DMS153 treated with DMSO at 0.1 percent for 48 hours (cell line): ENCODE measurements around the gene KIF6.
"Not testable (repeated sequence)": the region's sequence is repeated elsewhere in the genome, so short reads cannot be mapped to it uniquely, and the experiment has no call there.

Experiments used
- DNase-seq: peaks from one replicate; lab custom pipeline; 2025; ENCODE audit not compliant: unreplicated experiment; lab: John Stamatoyannopoulos, UW

KIF6 gene

DNA sequence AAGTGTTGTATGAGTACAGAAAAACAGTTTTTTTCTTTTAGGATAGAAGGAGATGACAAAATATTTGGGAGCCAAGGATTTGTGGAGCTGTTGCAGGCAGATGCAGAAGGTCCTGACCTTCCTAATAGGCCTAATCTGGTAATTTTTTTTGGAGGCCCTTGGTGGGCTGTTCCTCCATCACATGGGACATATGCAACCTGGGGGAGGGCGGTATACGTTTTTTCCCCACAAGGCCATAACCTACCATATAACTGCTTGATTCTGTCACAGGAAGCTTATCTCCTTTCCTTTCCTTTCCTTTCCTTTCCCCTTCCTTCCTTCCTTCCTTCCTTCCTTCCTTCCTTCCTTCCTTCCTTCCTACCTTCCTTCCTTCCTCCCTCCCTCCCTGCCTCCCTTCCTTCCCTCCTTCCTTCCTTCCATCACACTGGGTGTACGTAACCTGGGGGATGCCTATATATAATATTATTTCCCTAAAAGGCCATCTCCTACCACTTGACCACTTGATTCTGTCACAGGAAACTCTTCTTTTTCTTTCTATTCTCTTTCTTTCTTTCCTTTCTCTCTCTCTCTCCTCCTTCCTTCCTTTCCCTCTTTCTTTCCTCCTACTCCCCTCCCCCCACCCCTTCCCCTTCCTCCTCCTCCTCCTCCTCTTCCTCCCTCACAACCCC, 217.7 kb downstream of the KIF6 start:
- DNase-seq: no peak

DNA sequence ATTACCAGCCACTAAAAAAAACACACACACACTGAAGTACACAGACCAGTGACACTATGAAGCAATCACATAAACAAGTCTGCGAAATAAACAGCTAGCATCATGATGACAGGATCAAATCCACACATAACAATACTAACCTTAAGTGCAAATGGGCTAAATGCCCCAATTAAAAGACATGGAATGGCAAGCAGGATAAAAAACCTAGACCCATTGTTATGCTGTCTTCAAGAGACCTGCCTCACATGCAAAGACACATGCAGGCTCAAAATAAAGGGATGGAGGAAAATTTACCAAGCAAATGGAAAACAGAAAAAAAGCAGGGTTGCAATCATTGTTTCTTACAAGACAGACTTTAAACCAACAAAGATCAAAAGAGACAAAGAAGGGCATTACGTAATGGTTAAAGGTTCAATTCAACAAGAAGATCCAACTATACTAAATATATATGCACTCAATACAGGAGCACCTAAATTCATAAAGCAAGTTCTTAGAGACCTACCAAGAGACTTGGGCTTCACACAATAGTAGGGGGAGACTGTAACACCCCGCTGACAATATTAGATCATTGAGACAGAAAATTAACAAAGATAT, 222.7 kb downstream of the KIF6 start:
- DNase-seq: not testable (repeated sequence)

DNA sequence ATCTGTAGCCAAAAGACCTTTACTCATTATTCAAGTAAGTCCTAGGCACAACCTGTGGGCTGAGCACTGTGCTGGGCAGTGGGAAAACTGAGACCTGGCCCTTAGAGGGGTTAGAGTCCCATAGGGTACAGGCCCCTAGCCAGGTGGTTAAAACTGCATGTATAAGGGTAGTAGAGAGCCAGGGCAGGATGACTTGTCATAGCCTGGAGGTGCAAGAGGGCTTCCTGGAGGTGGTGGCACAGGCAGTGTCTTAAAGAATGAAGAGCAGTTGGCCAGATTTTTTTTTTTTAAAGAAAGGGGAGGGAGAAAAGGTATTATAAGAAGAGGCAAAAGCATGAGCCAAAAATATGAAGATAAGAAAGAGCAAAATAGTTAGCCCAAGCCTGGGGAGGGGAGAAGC, 226.2 kb downstream of the KIF6 start:
- DNase-seq: no peak

DNA sequence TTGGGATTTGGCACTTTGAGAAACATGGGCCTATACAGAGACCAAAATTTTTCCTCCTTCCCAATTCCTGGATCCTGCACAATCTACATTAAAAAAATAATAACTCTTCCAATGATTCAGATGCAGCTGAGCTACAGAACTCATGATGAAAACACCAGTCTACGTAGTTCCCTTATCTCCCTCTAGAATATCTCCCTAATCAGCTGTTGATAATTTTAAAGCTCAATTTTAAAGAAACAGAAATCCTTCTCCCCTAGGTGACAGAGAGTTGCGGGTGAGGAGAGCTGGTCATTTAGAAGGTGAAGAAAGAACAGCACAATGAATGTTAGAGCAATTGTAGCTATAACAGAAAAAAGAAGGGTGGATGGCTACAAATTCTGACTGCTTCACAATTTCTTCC, 227.1 kb downstream of the KIF6 start:
- DNase-seq: no peak

DNA sequence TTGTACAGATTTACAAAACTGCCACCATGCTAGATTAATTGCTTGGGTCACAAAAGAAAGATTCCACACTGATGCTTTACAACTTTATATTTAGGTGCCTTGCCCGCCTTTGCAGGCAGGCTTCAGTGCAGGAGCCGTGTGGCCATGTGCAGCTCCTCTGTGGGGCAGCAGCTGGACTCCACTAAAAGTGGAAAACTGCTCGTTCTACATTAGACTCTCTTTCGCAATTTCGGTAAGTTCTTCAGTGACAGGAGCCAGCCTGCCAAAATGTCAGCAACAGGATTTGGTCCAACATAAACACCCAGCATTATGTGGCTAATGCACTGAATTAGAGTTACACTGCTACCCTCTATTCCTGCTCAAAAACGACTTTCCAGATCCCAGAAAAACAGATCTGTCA, 228.3 kb downstream of the KIF6 start:
- no peak for DNase-seq

DNA sequence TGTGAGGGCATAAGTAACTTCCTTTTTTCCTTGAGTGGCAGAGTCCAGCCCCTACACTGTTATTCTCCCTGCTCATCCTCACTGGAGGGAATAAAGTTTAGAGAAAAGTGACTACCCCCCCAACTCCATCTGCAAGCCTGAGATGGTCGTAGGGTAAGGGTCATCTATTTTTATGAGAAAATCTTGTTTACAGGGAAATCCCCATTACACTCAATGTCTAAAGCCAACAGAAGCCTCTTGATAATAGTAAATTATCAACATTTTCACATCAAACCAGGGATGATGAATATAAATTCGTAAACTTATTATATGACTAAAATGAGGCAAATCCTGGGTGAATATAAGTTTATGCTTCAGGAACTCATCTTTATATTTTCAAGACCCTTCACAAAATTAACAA, 228.8 kb downstream of the KIF6 start:
- no peak for DNase-seq

DNA sequence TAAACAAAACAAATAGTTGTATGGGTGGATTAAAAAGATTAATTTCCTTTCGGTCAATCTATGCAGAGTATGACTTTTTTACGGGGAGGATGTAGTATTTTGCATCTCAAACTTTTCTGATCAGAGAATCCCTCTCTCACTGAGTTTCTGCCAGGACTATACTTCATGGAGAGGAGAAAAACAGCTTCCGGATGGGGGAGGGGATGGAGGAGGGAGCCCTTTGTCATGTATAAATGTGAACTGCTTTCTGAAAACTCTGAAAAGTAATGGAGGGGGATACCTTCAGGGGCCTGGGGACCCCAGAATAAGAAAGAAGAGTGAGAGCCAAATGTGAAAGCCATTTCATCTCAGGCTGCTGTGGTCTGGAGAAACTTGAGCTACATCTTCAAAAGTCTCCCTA, 229.6 kb downstream of the KIF6 start:
- no peak for DNase-seq

DNA sequence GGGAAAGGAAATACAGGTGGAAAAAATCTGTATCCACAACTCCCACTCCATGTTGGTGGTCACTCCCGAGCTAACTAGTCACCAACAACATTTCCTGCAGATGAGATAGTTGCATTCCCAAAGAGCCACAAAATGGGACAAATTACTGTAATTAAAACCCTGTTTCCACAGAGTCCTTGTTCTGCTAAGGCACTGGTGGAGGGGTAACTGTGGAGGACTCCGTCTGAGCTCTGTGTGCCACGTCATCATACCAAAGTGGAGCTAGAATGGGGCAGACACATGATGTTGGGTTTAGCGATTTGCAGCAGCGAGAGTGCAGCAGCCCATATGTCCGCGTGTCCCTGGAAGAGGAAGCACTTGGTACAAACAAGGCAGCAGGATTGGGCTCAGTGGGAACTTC, 230.2 kb downstream of the KIF6 start:
- no peak for DNase-seq

DNA sequence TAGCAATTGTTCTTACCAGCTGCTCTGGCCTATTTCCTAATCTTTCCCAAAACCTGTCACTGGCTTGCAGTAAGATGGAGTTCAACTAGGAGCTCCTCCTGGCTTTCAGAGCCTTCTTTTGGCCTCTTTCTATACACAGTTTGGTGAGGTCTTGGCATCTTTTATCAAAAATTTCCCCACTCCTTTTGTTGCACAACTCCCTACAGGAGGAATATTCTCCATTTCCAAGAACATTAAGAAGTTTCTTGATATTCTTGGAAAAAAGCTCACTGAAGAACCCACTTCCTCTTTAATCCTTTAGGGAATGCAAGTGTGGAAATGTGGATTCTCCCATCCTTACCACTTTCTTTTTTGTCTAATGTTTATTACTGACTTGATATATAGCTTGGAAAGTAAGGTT, 231.4 kb downstream of the KIF6 start:
- DNase-seq: no peak

DNA sequence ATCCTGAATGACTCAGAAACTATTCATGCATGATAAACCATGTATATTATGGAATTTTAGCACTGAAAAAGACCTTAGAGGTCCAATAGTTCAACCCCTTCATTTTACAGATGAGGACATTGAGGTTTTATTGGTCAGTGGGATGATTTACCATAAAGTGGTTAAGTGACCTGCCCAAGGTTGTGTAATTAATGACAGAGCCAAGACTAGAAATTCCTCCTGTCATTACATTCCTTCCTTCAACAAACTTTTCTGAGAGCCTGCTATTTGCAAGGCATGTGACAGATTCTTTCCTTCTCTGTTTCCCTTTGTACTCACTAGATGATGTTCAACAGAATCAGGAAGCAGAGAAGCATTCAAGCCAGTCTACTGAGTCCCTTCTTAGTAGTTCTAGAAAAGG, 232.0 kb downstream of the KIF6 start:
- DNase-seq: no peak

DNA sequence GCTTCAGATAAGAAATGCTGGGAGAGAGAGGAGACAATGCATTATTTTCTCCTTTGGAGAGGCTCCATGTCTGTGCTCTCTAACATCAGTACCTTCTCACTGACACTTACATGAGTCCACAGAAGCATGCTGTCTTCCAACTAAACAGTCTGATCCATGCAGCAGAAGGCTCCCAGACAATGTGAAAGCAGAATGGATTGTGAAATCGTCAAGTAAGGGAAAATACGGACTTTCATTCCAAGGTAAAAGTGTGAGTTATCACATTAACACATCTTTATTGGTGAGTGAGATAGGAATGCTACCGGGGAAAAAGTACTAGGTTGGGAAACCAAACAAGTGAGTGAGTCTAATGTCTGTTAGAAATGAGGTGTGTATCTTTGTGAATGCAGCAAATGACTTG, 235.1 kb downstream of the KIF6 start:
- no peak for DNase-seq

DNA sequence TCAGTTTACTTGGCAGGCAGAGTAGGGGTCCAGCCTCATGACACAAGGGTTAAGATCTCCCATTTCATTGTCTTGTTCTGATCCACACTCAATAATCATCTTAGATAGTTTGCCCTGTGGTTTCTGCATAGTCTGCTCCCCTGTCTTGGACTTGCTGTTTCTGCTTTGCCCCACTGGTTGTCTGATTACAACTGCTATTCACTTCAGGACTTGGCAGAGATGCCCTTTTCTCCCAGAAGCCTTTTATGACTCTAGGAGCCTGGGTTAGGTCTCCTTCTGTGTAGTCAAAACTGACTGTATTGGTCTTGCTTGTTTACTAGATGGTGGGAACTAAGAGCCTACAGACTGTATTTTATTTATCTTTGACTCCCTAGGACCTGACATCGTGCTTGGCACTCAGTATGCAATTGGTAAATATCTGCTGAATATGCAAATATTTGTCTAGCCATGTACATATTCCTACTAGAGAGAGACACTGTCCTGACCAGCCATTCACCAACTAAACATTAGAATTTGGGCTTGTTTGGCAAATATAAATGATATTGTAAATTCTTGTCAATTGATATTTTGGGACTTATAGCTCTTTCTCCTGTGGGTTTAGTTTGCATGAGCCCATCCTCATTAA, 236.8 kb downstream of the KIF6 start:
- DNase-seq: no peak

DNA sequence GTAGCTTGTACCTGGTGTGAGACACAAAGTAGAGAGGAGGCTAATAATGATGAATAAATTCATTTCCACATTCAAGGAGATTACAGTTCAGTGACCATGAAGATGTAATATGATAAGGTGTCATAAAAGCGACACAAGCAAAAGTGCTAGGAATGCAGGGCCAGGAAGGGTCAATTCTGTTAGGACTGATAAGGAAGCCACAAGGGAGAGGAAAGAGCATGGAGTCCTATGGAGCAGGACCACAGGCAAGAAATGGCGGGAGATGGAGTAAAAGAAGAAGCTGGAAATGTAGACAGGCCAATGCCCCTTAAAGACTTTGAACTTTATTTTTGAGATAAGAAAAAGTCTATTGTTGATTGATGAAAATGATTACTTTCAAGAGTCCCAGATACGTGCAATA, 240.9 kb downstream of the KIF6 start:
- no peak for DNase-seq

DNA sequence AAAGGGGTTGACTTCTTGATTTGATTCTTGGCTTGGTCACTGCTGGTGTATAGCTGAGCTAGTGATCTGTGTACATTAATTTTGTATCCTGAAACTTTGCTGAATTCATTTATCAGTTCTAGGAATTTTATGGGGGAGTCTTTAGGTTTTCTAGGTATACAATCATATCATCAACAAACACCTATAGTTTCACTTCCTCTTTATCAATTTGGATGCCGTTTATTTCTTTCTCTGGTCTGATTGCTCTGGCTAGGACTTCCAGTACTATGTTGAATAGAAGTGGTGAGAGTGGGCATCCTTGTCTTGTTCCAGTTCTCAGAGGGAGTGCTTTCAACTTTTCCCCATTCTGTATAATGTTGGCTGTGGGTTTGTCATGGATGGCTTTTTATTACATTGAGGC, 245.4 kb downstream of the KIF6 start:
- DNase-seq: not testable (repeated sequence)

DNA sequence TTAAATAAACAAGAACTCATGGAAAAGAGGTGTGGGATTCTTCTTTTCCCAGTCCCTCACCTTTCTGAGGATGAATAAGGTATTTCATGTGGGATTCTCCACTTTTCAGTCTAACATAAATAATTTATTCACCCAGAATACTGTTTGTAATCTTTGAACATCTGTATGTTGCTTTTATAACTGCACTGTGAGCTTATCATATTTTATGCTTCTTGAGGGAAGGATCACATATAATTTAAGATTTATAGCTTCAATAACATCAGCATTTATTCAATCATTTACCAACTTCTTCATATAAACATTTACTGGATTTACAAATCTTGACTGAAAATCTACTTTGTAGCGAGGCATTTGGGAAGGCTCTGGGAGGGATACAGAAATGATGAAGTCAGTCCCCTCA, 248.5 kb downstream of the KIF6 start:
- DNase-seq: no peak

DNA sequence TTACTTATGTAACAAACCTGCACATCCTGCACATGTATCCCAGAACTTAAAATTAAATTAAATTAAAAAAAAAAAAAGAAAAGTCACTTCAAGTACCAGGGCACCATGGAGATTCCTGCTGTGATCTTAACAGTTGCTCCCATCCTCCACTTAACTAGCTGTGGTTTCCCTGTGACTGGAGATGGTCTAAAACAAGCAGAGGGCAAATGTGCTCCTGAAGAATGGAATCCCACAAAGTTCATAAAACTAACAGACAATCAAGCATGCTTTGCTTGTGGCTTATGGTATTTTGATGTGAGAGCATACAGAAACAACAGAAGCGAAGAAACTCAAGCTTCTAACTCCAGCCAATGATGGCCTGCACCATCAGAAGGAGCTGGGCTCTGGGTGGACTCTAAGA, 249.1 kb downstream of the KIF6 start:
- DNase-seq: no peak

DNA sequence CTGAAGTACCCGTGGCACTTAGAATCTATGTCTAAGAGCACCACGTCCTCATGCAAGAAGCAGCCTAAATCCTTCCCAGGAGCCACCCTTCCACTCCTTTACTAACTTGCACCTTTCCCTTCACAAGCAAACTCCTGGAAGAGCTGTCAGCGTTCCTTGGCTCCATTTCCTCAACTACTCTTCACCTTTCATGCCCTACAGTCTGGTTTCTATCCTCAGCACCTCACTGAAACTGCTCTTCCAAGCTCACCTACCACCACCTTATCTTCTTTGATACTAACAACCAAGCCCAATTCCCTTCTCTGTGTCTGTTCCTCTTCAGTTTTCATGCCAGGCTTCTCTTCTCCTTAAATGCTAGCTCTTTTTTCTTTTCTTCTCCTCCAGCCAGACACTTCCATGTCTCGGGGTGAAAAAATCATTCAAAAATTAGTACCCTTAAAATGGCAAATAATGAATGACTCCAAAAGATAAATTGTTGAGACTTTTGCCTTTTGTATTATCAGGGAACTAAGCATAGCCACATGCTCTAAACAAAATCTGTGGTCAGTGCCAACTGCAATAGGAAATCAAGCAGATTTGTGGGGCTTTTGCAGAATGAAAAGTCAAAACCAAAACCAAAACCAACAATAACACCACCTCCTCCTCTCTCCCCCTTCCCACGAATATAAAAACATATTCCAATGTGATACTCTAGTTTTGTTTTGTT, 253.1 kb downstream of the KIF6 start:
- no peak for DNase-seq

DNA sequence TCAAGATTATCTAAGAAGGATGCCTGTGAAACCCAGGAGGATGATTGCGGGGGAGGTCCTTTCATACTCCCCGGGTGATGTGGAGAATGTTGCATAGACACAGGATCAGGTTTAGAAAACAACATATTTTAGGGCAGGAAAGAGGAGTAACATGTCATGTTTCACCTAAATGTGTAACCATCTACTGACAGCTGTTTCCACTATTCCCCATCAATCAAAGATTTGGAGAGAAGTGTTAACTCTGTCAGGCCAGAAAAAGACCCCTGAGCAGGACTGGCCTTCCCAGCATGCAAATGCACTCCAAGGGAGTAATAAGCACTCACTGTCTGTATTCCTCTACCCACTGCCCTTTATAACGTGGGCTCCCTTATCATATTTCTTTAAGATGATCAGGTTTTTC, 254.7 kb downstream of the KIF6 start:
- no peak for DNase-seq

DNA sequence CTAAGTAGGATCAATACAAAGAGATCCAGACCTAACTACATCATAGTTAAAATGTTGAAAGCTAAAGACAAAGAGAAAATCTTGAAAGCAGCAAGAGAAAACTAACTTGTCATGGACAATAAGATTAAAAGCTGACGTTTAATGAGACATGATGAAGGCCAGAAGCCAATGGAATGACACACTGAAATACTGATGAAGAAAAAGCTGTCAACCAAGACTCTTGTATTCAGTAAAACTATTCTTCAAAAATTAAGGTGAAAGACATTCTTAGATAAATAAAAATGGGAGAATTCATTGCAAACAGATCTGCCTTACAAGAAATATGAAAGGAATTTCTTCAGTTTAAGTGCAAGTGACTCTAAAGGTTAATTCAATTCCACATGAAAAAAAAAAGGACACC, 256.8 kb downstream of the KIF6 start:
- DNase-seq: no peak

DNA sequence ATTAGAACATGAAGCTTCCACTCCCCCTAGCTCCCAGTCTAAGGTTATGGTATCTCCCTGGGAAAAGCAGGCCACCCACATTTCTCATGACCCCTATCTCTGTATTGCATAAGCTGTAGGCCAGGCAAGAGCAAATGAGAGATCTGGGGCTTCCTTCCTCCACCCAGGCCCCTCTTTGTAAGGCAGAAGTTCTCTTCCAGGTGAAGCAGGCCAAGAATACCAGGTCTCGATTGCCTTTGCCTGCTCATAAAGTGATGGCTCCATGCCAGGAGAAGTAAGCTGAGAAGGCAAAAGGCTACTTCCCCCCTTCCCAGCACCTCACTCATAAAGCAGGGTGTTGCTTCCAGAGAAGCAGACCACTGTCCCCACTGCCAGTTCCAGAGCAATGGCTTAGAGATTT, 258.6 kb downstream of the KIF6 start:
- DNase-seq: no peak

DNA sequence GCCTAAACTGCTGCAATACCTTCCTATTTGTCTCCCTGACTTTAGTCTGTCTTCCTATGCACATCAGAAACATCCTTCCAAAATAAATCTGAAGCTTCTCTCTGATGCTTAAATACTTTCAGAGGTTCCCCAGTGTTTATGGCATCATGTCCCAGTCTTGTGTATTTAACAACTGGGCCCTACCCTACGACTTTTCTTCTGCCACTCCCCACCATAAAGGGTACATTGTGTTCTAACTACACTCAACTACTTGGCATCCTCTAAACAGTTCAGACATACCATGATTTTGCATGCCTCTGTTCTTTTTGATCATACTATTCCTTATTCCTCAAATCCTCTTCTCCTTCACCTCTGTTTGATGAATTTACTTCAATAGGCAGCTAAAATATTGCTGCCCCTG, 259.7 kb downstream of the KIF6 start:
- no peak for DNase-seq

DNA sequence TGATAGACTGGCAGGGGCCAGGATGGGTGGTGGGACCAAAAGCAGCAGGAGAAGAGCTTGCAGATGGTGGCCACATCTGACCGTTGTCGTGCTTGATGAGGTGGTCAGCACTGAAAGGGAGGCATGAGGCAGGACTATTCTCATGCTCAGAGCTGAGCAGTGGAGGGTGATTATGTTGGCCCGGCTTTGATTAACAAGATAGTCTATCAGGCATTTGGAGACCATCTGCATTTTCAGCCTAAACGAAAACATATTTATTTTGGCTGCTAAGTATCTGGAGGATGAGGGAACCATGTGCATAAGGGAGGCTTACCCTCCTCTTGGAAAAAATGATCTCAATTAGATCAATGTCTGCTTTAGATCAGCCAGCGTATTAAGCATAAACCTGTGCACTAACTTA, 261.1 kb downstream of the KIF6 start:
- DNase-seq: no peak
